HepG2 (cell line): ENCODE measurements around the gene CTRB2. TPM values are rescaled to one million over a fixed set of nuclear protein-coding genes. Genes with fewer than 3 reads are reported as not detected.
A peak's percentile ranks its signal among the peaks of the same experiment; 100 is the strongest.

ENCODE experiments used
- AKAP8 ChIP-seq: sonication (generic); formaldehyde crosslinking; IDR thresholded peaks from 2 replicates; pipeline ENCODE4 v1.5.1; 2020; ENCODE audit warnings: mild to moderate bottlenecking, missing genetic modification reagents
- ELF4 ChIP-seq: sonication (generic); formaldehyde crosslinking; IDR thresholded peaks from 2 replicates; pipeline ENCODE4 v1.5.0; 2020; ENCODE audit warnings: missing genetic modification reagents, mild to moderate bottlenecking, moderate library complexity, borderline replicate concordance
- GATAD2A ChIP-seq: IDR thresholded peaks from 2 replicates; pipeline ENCODE4 v1.6.1; 2016
- HDAC1 ChIP-seq: sonication (generic); formaldehyde crosslinking; IDR thresholded peaks from 2 replicates; pipeline ENCODE4 v1.5.1; 2020; ENCODE audit warnings: mild to moderate bottlenecking, missing genetic modification reagents
- HDAC6 ChIP-seq: fragments of 200-600 bp; sonication (generic); IDR thresholded peaks from 2 replicates; pipeline ENCODE4 v1.7.0; 2017; ENCODE audit warnings: mild to moderate bottlenecking, antibody characterized with exemption, low read length, low read depth
- HIC2 ChIP-seq: sonication (generic); formaldehyde crosslinking; IDR thresholded peaks from 2 replicates; pipeline ENCODE4 v1.9.0; 2022; ENCODE audit warnings: low read depth, missing genetic modification reagents
- HNRNPL ChIP-seq: fragments of 200-400 bp; formaldehyde crosslinking; IDR thresholded peaks from 2 replicates; pipeline ENCODE4 v1.6.1; 2017; ENCODE audit warnings: mild to moderate bottlenecking, low read depth, low read length
- IRF2 ChIP-seq: IDR thresholded peaks from 2 replicates; pipeline ENCODE4 v1.6.1; 2018; ENCODE audit warnings: missing genetic modification reagents, missing compliant biosample characterization
- JARID2 ChIP-seq: sonication (generic); formaldehyde crosslinking; IDR thresholded peaks from 2 replicates; pipeline ENCODE4 v1.8.1; 2023; ENCODE audit warnings: missing genetic modification reagents, inconsistent platforms; ENCODE audit not compliant: insufficient replicate concordance
- NCOA2 ChIP-seq: sonication (generic); formaldehyde crosslinking; IDR thresholded peaks from 2 replicates; pipeline ENCODE4 v1.8.0; 2022; ENCODE audit warnings: inconsistent platforms
- PTBP1 ChIP-seq: fragments of 200-400 bp; formaldehyde crosslinking; IDR thresholded peaks from 2 replicates; pipeline ENCODE4 v1.6.1; 2018; ENCODE audit warnings: low read length, low read depth; ENCODE audit not compliant: poor library complexity, severe bottlenecking
- RBM22 ChIP-seq: fragments of 200-400 bp; formaldehyde crosslinking; optimal IDR thresholded peaks from 2 replicates; pipeline ENCODE3; 2017; ENCODE audit warnings: mild to moderate bottlenecking, low read length, moderate library complexity
- SMC3 ChIP-seq: IDR thresholded peaks from 2 replicates; pipeline ENCODE4 v1.6.1; 2011; ENCODE audit warnings: low read length, improper control_type of control experiment
- TMF1 ChIP-seq: sonication (generic); formaldehyde crosslinking; IDR thresholded peaks from 2 replicates; pipeline ENCODE4 v1.8.1; 2022; ENCODE audit warnings: low read depth, missing genetic modification reagents
- ZFP36L2 ChIP-seq: sonication (generic); formaldehyde crosslinking; IDR thresholded peaks from 2 replicates; pipeline ENCODE4 v1.4.0; 2020; ENCODE audit warnings: missing genetic modification reagents
- ZMYM4 ChIP-seq: sonication (generic); formaldehyde crosslinking; IDR thresholded peaks from 2 replicates; pipeline ENCODE4 v1.8.1; 2023; ENCODE audit warnings: mild to moderate bottlenecking, missing genetic modification reagents
- ZNF143 ChIP-seq: sonication (generic); formaldehyde crosslinking; IDR thresholded peaks from 2 replicates; pipeline ENCODE4 v1.4.0; 2020; ENCODE audit warnings: missing genetic modification reagents
- ZNF224 ChIP-seq: sonication (generic); formaldehyde crosslinking; IDR thresholded peaks from 2 replicates; pipeline ENCODE4 v1.5.0; 2020; ENCODE audit warnings: mild to moderate bottlenecking, missing genetic modification reagents
- ZNF263 ChIP-seq: sonication (generic); formaldehyde crosslinking; IDR thresholded peaks from 2 replicates; pipeline ENCODE4 v1.4.0; 2020; ENCODE audit warnings: missing genetic modification reagents
- ZNF777 ChIP-seq: sonication (generic); formaldehyde crosslinking; IDR thresholded peaks from 2 replicates; pipeline ENCODE4 v1.4.0; 2020; ENCODE audit warnings: missing genetic modification reagents
- polyA plus RNA-seq, 8 experiments: library from polyadenylated mRNA; depleted of rRNA in 3 of 8; stranded (reverse) in 7 of 8; unstranded in 1 of 8; fragments of >200 nt; fragmentation: Illumina TruSeq in 4 of 8; extraction: Trizol in 4 of 8; gene quantifications; 2 replicates each; pipeline versions ENCODE4 v1.2.1 to v1.2.3, GENCODE V29; 2011 to 2016; ENCODE audit warnings: low read depth in 4 of 8, missing spikeins in 1 of 8, mixed read lengths in 1 of 8; ENCODE audit not compliant: insufficient read depth in 1 of 8
- total RNA-seq, 5 experiments: library from RNA; depleted of rRNA; stranded (reverse); fragments of >200 nt; fragmentation: Illumina TruSeq; extraction: Trizol; gene quantifications; 2 replicates each; pipeline ENCODE4 v1.2.3, GENCODE V29; 2016; ENCODE audit warnings: low read depth in 1 of 5
- TF ChIP-seq, protein P1 (sequence below): sonication (generic); formaldehyde crosslinking; IDR thresholded peaks from 2 replicates; pipeline ENCODE4 v1.4.0; 2020; ENCODE audit warnings: missing genetic modification reagents
- TF ChIP-seq, protein P2 (sequence below): sonication (generic); formaldehyde crosslinking; IDR thresholded peaks from 2 replicates; pipeline ENCODE4 v1.4.0; 2020; ENCODE audit warnings: mild to moderate bottlenecking, missing genetic modification reagents
- TF ChIP-seq, protein P3 (sequence below): sonication (generic); formaldehyde crosslinking; IDR thresholded peaks from 2 replicates; pipeline ENCODE4 v1.5.0; 2020; ENCODE audit warnings: mild to moderate bottlenecking, missing genetic modification reagents, moderate library complexity

The CTRB2 gene
- total and polyA plus RNA-seq, 2 of the 13 experiments (the other 11 are each of a cell fraction or from before 2014, with no cell fraction given), result 0.13 TPM; not detected in 1

GRCh38 chr16:75256059-75256571 is 49.2 kb upstream of the CTRB2 start (continued):
- TF ChIP-seq, protein P1, sequence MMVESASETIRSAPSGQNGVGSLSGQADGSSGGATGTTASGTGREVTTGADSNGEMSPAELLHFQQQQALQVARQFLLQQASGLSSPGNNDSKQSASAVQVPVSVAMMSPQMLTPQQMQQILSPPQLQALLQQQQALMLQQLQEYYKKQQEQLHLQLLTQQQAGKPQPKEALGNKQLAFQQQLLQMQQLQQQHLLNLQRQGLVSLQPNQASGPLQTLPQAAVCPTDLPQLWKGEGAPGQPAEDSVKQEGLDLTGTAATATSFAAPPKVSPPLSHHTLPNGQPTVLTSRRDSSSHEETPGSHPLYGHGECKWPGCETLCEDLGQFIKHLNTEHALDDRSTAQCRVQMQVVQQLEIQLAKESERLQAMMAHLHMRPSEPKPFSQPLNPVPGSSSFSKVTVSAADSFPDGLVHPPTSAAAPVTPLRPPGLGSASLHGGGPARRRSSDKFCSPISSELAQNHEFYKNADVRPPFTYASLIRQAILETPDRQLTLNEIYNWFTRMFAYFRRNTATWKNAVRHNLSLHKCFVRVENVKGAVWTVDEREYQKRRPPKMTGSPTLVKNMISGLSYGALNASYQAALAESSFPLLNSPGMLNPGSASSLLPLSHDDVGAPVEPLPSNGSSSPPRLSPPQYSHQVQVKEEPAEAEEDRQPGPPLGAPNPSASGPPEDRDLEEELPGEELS (CRISPR knock-in tag), result 0 out of 2 replicates have a peak, but pooled peaks have one; percentile 5
- TF ChIP-seq ZNF143 (CRISPR knock-in tag), result peak; percentile 62; the same call in 1 of the 2 replicates
- no peak for TF ChIP-seq ZNF777 (CRISPR knock-in tag)
- peak; percentile 58 for TF ChIP-seq RBM22
- no peak for TF ChIP-seq NCOA2
- peak; percentile 50; the same call in 1 of the 2 replicates for TF ChIP-seq ZNF263 (CRISPR knock-in tag)
- TF ChIP-seq SMC3, result peak; percentile 50
- TF ChIP-seq ZNF224 (CRISPR knock-in tag), result no peak
- no peak for TF ChIP-seq HDAC6
- peak; percentile 37; the same call in 1 of the 2 replicates for TF ChIP-seq ZMYM4 (CRISPR knock-in tag)
- no peak for TF ChIP-seq JARID2 (CRISPR knock-in tag)
- TF ChIP-seq AKAP8 (CRISPR knock-in tag), result 0 out of 2 replicates have a peak, but pooled peaks have one; percentile 23
- peak; percentile 28 for TF ChIP-seq PTBP1
- no peak for TF ChIP-seq HDAC1 (CRISPR knock-in tag)
- no peak for TF ChIP-seq ELF4
- TF ChIP-seq HNRNPL, result peak; percentile 82; the same call in 1 of the 2 replicates
- no peak for TF ChIP-seq ZFP36L2
- TF ChIP-seq GATAD2A, result peak; percentile 33; the same call in 1 of the 2 replicates
- no peak for TF ChIP-seq TMF1
- TF ChIP-seq, protein P2, sequence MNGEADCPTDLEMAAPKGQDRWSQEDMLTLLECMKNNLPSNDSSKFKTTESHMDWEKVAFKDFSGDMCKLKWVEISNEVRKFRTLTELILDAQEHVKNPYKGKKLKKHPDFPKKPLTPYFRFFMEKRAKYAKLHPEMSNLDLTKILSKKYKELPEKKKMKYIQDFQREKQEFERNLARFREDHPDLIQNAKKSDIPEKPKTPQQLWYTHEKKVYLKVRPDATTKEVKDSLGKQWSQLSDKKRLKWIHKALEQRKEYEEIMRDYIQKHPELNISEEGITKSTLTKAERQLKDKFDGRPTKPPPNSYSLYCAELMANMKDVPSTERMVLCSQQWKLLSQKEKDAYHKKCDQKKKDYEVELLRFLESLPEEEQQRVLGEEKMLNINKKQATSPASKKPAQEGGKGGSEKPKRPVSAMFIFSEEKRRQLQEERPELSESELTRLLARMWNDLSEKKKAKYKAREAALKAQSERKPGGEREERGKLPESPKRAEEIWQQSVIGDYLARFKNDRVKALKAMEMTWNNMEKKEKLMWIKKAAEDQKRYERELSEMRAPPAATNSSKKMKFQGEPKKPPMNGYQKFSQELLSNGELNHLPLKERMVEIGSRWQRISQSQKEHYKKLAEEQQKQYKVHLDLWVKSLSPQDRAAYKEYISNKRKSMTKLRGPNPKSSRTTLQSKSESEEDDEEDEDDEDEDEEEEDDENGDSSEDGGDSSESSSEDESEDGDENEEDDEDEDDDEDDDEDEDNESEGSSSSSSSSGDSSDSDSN (CRISPR knock-in tag), result peak; percentile 5; the same call in 1 of the 2 replicates
- TF ChIP-seq IRF2 (CRISPR knock-in tag), result 0 out of 2 replicates have a peak, but pooled peaks have one; percentile 31
- TF ChIP-seq, protein P3, sequence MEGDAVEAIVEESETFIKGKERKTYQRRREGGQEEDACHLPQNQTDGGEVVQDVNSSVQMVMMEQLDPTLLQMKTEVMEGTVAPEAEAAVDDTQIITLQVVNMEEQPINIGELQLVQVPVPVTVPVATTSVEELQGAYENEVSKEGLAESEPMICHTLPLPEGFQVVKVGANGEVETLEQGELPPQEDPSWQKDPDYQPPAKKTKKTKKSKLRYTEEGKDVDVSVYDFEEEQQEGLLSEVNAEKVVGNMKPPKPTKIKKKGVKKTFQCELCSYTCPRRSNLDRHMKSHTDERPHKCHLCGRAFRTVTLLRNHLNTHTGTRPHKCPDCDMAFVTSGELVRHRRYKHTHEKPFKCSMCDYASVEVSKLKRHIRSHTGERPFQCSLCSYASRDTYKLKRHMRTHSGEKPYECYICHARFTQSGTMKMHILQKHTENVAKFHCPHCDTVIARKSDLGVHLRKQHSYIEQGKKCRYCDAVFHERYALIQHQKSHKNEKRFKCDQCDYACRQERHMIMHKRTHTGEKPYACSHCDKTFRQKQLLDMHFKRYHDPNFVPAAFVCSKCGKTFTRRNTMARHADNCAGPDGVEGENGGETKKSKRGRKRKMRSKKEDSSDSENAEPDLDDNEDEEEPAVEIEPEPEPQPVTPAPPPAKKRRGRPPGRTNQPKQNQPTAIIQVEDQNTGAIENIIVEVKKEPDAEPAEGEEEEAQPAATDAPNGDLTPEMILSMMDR (CRISPR knock-in tag), result peak; percentile 70
- TF ChIP-seq HIC2, result peak; percentile 45; the same call in 1 of the 2 replicates
